Stimulated activated CD8-positive, alpha-beta memory T cell treated with anti-CD3 and anti-CD28 coated beads, Interleukin-15, amount 100 ng/mL, for 24 hours (primary cell): ENCODE data around the gene COPS9.

Experiments
- DNase-seq: peaks from one replicate; pipeline ENCODE4 v3.0.0-alpha.2; 2020; ENCODE audit warnings: low read depth

COPS9 gene

GRCh38 chr2:240147911-240148587, 11.9 kb upstream of the COPS9 start:
- no peak for DNase-seq

DNA sequence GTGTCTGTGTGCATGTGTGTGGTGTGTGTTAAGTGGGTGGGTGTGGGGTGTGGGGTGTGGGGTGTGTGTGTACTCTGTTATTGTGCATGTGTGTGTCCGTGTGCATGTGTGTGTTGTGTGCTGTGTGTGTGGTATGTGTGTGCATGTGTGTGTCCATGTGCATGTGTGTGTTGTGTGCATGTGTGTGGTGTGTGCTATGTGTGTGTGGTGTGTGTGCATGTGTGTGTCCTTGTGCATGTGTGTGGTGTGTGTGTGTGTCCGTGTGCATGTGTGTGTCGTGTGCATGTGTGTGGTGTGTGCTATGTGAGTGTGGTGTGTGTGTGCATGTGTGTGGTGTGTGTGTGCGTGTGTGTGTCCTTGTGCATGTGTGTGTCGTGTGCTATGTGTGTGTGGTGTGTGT, 11.3 kb upstream of the COPS9 start:
- DNase-seq: no peak

GRCh38 chr2:240146627-240147278, 10.6 kb upstream of the COPS9 start:
- no peak for DNase-seq

DNA sequence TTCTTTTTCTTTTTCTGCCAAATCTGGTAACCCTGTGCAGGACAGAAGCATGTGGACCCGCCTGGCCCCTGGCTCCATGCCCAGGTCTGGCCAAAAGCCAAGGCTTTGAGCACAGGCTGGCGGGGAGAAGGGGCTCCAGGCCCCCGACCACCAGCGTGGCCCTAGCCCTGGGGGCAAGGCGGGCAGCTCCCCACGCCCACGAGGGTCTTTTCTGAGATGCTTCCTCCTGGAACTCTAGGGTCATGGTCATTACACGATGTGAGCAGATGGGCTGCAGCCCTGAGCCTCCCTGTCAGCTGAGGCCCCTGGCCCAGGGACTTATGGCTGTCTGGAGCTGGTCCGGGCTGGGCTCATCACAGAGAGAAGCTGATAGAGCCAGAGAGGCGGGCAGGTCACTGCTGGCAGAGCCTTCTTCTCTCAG, 10.0 kb upstream of the COPS9 start:
- no peak for DNase-seq

DNA sequence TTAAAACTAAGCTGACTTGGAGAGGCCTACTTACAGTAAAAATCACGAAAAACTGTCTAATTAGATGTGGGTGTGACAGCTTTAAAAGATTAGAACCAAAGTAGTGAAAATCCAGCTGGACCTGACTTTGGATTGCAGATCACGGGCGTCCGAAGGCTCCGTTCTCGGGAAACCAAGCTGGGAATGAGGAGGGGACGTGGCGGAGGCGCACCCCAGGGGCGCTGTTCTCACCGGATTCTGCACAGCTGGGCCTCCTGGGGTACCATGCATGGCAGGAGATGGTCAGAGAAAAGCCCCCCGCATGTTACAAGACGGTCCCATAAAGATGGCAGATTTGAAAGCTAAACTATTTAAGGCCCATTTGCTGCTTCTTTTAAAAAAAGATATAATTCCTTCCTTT, 9.4 kb upstream of the COPS9 start:
- no peak for DNase-seq

GRCh38 chr2:240144649-240145261, 8.7 kb upstream of the COPS9 start:
- no peak for DNase-seq

GRCh38 chr2:240143801-240144648, 7.9 kb upstream of the COPS9 start:
- peak; percentile 85 for DNase-seq

DNA sequence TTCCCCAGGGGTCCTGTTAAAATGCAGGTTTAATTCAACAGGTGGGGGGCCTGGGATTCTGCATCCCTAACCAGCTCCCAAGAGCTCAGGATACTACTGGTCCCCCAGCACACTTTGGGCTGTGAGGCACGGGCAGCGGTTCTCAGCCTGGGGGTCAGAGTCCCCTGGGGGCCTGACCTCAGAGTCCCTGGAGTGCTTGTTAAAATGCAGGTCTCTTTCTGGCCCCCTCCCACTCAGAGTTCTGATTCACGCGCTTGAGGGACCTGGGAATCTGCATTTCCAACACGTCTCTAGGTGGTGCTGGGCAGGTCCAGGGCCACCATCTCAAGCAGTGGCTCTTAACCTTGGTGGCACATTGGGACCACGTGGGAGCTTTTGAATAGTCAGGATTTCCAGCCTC, 7.2 kb upstream of the COPS9 start:
- DNase-seq: no peak

DNA sequence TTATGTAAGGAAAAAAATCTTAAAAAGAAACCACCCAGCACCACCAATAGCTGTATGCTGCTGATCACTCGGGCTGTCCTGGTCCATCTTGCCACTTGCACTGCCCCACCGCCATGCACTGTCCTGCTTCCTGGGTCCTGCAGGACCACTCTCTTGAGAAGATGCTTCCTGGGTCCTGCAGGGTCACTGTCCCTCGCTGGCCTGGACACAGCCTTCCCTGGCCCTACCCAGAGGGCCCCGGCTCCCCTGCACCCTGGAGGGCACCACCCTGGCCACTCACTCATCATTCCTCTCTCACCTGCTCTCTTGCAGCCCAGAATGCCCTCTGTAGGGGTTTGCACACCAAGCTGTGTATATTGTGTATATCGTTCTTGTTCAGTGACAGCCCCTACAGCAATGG, 6.8 kb upstream of the COPS9 start:
- DNase-seq: no peak

- DNase-seq: no peak
These were observed 6.2 kb upstream of the COPS9 start for GRCh38 chr2:240142256-240142775.

DNA sequence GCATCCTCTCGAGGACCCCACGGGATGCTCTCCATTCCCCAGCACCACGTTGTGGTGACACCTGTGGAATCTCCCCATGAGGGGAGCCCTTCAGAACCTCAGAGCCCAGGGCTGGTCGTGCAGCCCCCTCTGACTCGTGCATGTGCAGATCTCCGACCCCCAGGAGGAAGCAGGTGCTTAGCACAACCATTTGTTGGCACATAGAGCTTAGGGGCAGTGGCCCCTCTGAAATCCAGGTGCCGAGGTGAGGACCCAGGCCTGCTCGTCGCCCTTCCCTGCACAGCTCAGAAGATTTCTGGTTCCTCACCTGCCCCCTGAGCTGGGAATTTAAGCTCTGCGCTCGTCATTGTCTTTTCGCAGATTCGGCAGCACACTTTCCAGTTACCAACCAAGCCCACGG, 5.6 kb upstream of the COPS9 start:
- no peak for DNase-seq

- DNase-seq: no peak
These were observed 4.8 kb upstream of the COPS9 start for GRCh38 chr2:240140920-240141319.

DNA sequence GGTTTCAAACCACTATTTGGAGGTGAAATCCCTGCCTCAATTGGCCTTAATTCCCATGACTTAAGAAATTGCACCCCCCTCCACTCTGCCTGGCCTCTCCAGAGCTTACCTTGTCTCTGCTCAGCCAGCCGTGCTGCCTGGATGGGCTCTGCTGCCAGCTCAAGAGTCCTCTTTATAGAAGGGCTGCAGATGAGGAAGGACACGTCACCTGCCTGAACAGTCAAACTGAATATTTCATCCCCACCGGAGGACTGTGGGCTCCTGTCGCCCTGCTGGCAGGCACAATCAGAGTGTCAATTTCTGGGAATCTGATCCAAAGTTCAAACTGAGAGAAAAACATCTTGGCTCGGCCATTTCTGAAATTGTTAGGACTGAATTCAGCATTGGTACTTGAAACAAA, 4.4 kb upstream of the COPS9 start, which contains the start of gene OTOS:
TSS of gene OTOS (minus strand) at position 148 of the 400 bp plus-strand sequence. CDS start 332 bp downstream, outside the sequence.
- no peak for DNase-seq

- DNase-seq: no peak
These were observed 3.7 kb upstream of the COPS9 start for GRCh38 chr2:240139666-240140393.

- DNase-seq: no peak
These were observed 2.9 kb upstream of the COPS9 start for GRCh38 chr2:240139011-240139441.

- no peak for DNase-seq
These were observed 2.3 kb upstream of the COPS9 start for GRCh38 chr2:240138254-240138984.

- no peak for DNase-seq
These were observed 1.6 kb upstream of the COPS9 start for GRCh38 chr2:240137596-240138253.

DNA sequence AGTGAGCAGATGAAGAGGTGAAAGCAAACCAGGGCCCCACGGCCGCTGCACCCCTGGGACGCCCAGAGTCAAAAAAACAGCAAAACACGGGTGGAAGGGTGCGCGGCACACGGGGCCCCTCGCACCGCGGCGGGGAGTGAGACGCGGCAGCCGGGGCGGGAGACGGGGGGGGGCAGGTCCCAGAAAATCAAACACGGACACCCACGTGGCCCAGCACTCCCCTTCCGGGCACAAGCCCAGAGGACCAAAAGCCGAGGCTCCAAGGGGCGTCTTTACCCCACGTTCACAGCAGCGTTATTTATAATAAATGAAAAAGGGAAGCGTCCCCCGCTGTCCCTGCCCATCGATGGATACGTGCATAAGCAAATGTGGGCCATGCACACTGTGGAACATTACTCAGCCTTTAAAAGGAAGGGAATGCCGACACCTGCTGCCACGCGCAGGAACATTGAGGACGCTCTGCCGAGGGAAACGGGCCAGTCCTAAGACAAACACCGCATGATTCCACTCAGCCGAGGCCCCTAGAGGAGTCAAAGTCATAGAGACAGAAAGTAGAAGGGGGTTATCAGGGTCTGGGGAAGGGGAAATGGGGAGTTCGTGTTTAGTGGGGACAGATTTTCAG, 677 bp upstream of the COPS9 start:
- DNase-seq: no peak

DNA sequence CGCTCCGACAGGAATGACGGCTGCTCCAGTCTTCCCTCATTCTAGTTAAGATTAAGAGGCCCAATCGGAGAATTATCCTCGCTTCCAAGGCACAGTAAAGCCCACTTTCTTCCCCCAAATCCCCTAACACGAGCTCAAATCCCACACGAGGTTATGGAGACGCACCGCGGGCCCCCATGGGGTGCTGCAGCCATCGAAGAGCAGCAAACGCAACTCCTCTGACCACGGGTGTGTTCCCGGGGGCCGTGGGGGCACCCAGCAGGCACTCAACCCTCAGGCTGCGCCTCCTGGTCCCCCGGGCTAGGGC, 446 bp downstream of the COPS9 start:
- no peak for DNase-seq

DNA sequence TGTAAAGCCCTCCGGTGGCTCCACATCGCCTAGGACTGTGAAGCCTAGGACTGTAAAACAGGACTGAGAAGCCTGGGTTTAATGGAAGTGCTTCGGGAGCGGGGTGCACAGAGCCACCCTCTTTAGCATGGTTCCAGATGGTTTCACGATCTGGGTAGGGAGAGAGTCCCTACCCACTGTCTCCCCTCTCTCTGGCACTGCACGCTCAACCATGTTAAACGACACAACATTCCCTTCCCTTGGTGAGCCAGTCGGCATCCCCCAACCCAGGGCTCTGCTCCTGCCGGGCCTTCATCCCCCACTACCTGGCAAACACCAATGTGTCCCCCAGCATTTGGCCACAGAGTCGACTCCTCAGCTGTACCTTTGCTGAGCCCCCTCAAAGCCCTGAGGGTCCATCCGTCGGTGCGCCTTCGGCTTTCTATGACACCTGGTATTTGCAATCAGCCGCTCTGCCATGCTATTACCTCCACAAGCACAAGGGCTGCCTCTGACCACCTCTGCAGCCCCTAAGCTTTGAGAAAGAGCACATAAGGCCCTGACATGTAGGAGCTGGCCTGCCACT, 1.1 kb downstream of the COPS9 start:
- no peak for DNase-seq
